ENCODE measurements around the gene MACROD1. TPM values are rescaled to one million over a fixed set of nuclear protein-coding genes. Genes with fewer than 3 reads are reported as not detected.

MACROD1 gene
- total RNA-seq, 1 donor from 2014 or later: 3.4 TPM

DNA sequence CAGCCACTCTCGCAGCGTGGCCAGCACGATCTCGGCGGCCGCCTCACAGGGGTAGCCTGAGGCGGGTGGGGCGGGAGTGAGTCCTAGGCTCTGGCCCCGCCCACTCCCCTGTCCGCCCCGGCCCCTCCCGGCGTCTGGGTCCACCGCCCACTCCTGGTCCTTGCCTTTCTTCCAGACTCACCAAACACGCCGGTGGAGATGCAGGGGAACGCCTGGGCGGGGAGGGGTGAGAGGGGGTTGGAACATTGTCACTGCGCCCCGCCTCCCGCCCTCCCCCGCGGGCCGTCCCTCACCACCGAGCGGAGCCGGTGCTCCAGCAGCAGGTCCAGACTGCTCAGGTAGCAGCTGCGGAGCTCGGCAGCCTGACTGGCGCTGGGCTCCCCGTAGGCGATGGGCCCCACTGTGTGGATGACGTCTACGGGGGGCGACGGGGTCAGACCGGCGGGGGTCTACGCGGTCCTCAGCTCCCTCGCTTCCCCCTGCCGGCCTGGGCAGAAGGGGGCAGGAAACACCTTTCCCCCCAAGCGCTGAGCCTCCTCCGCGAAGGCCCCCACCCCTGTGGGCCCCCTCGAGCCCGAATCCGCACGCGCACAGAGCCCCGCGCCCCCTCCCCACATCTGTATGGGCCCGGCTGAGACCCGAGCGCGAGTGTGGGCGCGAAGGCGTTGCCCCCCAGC is 166.4 kb downstream of the MACROD1 start:
- TF ChIP-seq, protein P1, sequence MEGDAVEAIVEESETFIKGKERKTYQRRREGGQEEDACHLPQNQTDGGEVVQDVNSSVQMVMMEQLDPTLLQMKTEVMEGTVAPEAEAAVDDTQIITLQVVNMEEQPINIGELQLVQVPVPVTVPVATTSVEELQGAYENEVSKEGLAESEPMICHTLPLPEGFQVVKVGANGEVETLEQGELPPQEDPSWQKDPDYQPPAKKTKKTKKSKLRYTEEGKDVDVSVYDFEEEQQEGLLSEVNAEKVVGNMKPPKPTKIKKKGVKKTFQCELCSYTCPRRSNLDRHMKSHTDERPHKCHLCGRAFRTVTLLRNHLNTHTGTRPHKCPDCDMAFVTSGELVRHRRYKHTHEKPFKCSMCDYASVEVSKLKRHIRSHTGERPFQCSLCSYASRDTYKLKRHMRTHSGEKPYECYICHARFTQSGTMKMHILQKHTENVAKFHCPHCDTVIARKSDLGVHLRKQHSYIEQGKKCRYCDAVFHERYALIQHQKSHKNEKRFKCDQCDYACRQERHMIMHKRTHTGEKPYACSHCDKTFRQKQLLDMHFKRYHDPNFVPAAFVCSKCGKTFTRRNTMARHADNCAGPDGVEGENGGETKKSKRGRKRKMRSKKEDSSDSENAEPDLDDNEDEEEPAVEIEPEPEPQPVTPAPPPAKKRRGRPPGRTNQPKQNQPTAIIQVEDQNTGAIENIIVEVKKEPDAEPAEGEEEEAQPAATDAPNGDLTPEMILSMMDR (IDR thresholded peaks at IDR 0.05; ENCODE audit: insufficient read depth, low read depth, low read length): no peak
- TF ChIP-seq EZH2 (IDR thresholded peaks at IDR 0.05; ENCODE audit: insufficient read depth, low read length): no peak
- Histone ChIP-seq H3K4me2 (ENCODE audit: low read length) (peak overlapping the region; percentile 76), H3K79me2 (ENCODE audit: insufficient read depth, low read length) (no peaks in the 10 kb centered on the region), H3K9me3 (ENCODE audit: insufficient read depth, low read depth, low read length) (no peaks in the 10 kb centered on the region), H3K36me3 (ENCODE audit: insufficient read depth, low read length) (peaks cover under 1% of the 10 kb centered on the region), H3K27ac (ENCODE audit: low read depth, low read length) (no peak overlapping the region), H3K9ac (ENCODE audit: low read length) (no peak overlapping the region), H2AFZ (ENCODE audit: low read depth, low read length) (no peak overlapping the region), H3K4me1 (ENCODE audit: insufficient read depth, low read length) (peaks cover 10% of the 10 kb centered on the region), H3K4me3 (ENCODE audit: insufficient read depth, low read depth, low read length) (no peak overlapping the region), H4K20me1 (ENCODE audit: insufficient read depth, low read length) (peaks cover 74% of the 10 kb centered on the region), H3K27me3 (ENCODE audit: insufficient read depth, low read length) (no peaks in the 10 kb centered on the region)
- peak; percentile 42 for DNase-seq (ENCODE audit: low read depth)
- no peaks in the 10 kb centered on the region for H3K9me3 Mint-ChIP-seq (ENCODE audit: unreplicated experiment)
- H3K27me3 Mint-ChIP-seq (ENCODE audit: low read depth, unreplicated experiment): peaks cover 19% of the 10 kb centered on the region
- FAIRE-seq: no peak
- H3K27ac Mint-ChIP-seq (ENCODE audit: unreplicated experiment): no peak overlapping the region
- no peak overlapping the region for H3K4me3 Mint-ChIP-seq (ENCODE audit: unreplicated experiment)
- H3K4me1 Mint-ChIP-seq (ENCODE audit: low read depth, unreplicated experiment): no peaks in the 10 kb centered on the region
- no peaks in the 10 kb centered on the region for H3K36me3 Mint-ChIP-seq (ENCODE audit: low read depth, unreplicated experiment)

DNA sequence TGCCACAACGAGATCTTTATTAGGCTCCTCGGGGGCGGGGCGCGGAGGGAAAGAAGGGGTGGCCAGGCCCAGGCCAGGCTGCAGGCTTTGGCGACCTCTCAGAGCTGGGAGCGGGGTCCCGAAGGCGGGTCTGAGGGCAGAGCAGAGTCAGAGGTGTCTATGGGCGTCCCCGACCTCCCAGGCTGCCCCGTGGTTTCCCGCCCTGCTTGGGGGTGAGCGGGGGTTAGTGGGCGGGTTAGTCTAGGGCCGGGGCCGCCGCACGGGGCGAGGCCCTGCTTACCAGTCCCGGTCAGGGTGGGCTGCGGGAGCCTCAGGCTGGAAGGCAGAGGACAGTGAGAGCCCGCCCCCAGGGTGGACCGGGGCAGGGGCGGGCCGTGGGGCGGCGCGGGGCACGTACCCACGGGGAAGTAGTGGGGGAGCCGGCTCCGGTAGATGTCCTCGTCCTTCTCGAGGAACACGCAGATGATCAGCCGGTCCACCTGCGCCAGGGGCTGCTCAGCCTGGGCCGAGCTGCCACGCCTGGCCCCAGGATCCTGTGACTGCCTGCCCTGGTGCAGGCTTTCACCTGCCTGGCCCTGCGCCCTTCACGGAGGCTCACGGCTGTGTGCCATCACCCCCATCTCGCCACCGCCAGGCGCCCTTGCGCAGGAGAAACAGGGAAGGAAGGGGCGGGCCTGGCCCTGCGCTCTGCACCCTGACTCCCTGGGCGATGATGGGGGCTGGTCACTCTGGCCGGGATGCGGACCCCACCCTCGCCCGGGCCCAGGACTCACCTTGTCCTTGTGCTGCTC is 167.2 kb downstream of the MACROD1 start:
- no peaks in the 10 kb centered on the region for H3K36me3 Mint-ChIP-seq (ENCODE audit: low read depth, unreplicated experiment)

More for the DNA sequence above, 167.2 kb downstream of the MACROD1 start:
- H3K27me3 Mint-ChIP-seq (ENCODE audit: low read depth, unreplicated experiment): peaks cover 17% of the 10 kb centered on the region
- no peaks in the 10 kb centered on the region for H3K27me3 ChIP-seq (ENCODE audit: insufficient read depth, low read length)
- peaks cover 74% of the 10 kb centered on the region for H4K20me1 ChIP-seq (ENCODE audit: insufficient read depth, low read length)
- FAIRE-seq (no peak), DNase-seq (ENCODE audit: low read depth) (no peak)
- no peak overlapping the region for H2AFZ ChIP-seq (ENCODE audit: low read depth, low read length)
- H3K4me2 ChIP-seq (ENCODE audit: low read length): peak overlapping the region; percentile 76
- no peaks in the 10 kb centered on the region for H3K79me2 ChIP-seq (ENCODE audit: insufficient read depth, low read length)
- peaks cover 10% of the 10 kb centered on the region for H3K4me1 ChIP-seq (ENCODE audit: insufficient read depth, low read length)
- no peaks in the 10 kb centered on the region for H3K9me3 ChIP-seq (ENCODE audit: insufficient read depth, low read depth, low read length)
- H3K27ac ChIP-seq (ENCODE audit: low read depth, low read length): no peak overlapping the region
- TF ChIP-seq EZH2 (IDR thresholded peaks at IDR 0.05; ENCODE audit: insufficient read depth, low read length): no peak
- TF ChIP-seq, protein P1 (IDR thresholded peaks at IDR 0.05; ENCODE audit: insufficient read depth, low read depth, low read length): no peak
- no peak overlapping the region for H3K9ac ChIP-seq (ENCODE audit: low read length)
- no peaks in the 10 kb centered on the region for H3K4me1 Mint-ChIP-seq (ENCODE audit: low read depth, unreplicated experiment)
- H3K27ac Mint-ChIP-seq (ENCODE audit: unreplicated experiment): no peak overlapping the region
- H3K4me3 ChIP-seq (ENCODE audit: insufficient read depth, low read depth, low read length): no peak overlapping the region
- no peak overlapping the region for H3K4me3 Mint-ChIP-seq (ENCODE audit: unreplicated experiment)
- H3K9me3 Mint-ChIP-seq (ENCODE audit: unreplicated experiment): no peaks in the 10 kb centered on the region
- peaks cover 2% of the 10 kb centered on the region for H3K36me3 ChIP-seq (ENCODE audit: insufficient read depth, low read length)

Data from astrocyte (in vitro differentiated cells and primary cell).